ENCODE measurements around the gene NFIA.

Gene NFIA

DNA sequence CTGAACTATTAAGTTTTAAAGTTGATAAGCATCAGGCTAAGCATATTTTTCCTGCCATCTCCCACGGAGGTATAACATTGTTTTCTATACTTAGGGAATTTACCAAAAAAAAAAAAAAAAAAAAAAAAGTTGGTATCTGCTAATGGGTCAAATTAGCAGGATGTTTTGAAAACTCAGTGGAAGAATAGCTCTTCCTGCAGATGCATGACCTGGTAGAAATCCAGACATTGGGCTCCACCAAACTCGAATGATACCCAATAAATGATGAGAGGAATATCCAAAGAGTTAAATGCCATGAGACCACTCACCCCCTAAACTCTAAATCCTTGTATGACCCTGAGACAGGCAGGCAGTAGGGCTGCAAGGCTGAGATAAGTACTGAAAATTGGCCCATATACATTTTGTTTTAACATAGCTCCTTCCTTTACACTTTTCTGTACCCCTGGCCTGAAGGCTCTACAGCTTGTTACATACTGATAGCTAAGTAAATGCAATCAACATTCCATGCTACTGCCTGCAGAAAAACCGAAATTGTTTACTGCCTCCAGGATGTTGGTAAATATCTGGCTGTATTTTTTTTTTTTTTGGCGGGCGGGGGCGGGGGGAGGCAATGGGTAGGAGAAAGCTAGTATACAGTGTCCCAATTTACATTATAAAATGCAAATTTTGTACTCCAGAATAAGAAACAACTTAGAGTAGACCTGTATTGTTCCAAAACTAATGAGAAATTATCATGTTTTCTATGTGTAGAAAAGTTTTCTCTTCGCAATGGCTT is 57.6 kb downstream of the NFIA start:
- no peaks in the 10 kb centered on the region for H3K27me3 Mint-ChIP-seq
- H3K4me3 Mint-ChIP-seq, result no peak overlapping the region
- H3K27ac Mint-ChIP-seq, result no peak overlapping the region
- H3K9me3 Mint-ChIP-seq, result no peaks in the 10 kb centered on the region
- DNase-seq (no peak), ATAC-seq (replicated peaks) (no peak)
- peaks cover 0 to 3% of the 10 kb centered on the region in 2 donors for H3K4me1 Mint-ChIP-seq (ENCODE audit: low read depth in 2 of 2)
- peaks cover 3% of the 10 kb centered on the region for H3K36me3 Mint-ChIP-seq (ENCODE audit: insufficient read depth)

DNA sequence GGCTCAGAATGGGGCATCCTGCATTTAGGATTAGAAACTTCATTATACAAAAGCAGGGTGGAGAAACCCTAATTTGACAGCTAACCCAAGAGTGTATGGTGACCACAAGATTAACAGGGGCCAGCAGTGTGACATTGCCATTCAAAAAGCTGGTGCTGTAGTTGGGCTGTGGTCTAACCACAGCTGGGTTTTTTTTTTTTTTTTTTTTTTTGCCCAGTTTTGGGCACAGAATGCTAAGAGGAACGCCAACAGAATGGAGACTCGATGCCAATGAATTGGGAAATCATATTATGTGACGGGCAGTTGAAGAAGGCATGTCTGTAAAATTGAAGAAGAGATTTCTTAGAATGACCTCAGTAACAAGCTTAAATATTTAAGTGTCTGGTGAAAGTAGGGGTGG is 58.4 kb downstream of the NFIA start:
- ATAC-seq (replicated peaks) (peak; percentile 69), DNase-seq (no peak)
- H3K4me3 Mint-ChIP-seq, result no peak overlapping the region
- peaks cover 0 to 3% of the 10 kb centered on the region in 2 donors for H3K4me1 Mint-ChIP-seq (ENCODE audit: low read depth in 2 of 2)
- H3K27me3 Mint-ChIP-seq, result no peaks in the 10 kb centered on the region
- H3K9me3 Mint-ChIP-seq, result no peaks in the 10 kb centered on the region
- peaks cover 3% of the 10 kb centered on the region for H3K36me3 Mint-ChIP-seq (ENCODE audit: insufficient read depth)
- no peak overlapping the region for H3K27ac Mint-ChIP-seq

- ATAC-seq (replicated peaks) (no peak), DNase-seq (no peak)
- Mint-ChIP-seq H3K9me3 (no peaks in the 10 kb centered on the region), H3K27me3 (no peaks in the 10 kb centered on the region), H3K4me3 (no peak overlapping the region), H3K4me1 (ENCODE audit: low read depth in 2 of 2) (peaks cover 0 to 3% of the 10 kb centered on the region in 2 donors), H3K36me3 (ENCODE audit: insufficient read depth) (peaks cover 3% of the 10 kb centered on the region), H3K27ac (no peak overlapping the region)
Observed at GRCh38 chr1:61141288-61142042, 59.1 kb downstream of the NFIA start.

DNA sequence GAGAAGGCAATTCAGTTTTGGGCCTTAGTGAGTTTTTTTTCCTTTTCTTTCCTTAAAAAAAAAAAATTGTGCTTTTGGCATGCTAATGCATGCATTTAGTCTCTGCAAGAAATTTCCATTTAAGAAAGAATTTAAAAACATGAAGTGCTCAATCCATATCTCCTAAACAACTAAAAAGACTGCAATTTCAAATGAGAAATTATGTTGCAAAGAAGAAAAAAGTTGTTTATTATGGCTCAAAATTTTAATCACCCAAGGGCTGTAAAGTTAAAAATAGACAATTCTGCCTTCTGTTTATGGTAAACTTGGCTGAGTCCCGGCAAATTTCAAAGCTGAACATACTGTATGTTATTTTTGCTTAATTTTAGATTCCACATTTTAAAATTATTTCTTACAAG is 59.7 kb downstream of the NFIA start:
- Mint-ChIP-seq H3K9me3 (no peaks in the 10 kb centered on the region), H3K4me1 (ENCODE audit: low read depth in 2 of 2) (peaks cover 0 to 3% of the 10 kb centered on the region in 2 donors), H3K27ac (no peak overlapping the region), H3K36me3 (ENCODE audit: insufficient read depth) (peaks cover 3% of the 10 kb centered on the region), H3K27me3 (no peaks in the 10 kb centered on the region), H3K4me3 (no peak overlapping the region)
- DNase-seq (no peak), ATAC-seq (replicated peaks) (no peak)

DNA sequence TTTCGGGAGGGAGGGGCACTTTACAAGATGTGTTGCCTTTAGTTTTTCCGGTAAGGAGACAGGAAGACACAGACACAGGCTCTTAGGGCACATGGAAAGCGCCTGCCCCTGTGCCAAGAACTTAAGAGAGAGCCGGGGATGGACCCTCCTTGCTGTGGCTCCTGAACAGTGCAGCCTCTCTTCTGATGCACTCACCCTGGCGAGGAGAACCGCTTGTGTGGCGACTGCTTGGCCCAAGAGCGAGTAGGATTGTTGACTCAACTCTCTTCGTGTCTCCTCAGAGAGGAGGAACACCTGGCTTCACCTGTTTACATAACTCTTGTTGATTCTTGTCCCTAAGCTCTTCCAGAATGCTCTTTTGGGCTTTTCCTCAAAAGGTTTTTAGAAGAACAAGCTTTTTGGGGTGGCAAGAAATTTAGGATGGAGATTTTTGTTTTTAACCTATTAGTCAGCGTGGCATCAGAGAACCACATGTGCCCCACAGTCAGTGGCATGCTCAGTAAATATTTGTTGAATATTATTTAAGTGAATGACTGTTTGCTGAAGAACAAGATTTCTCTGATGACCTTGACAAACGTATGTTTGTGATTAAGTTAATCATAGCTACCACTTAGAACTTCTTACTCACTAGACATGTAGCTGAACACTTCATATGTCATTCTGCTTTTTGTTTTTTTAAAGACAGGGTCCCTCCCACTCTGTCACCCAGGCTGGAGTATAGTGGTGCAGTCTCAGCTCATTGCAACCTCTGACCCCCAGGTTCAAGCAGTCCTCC is 60.6 kb downstream of the NFIA start:
- no peak for DNase-seq
- Mint-ChIP-seq H3K9me3 (no peaks in the 10 kb centered on the region), H3K4me3 (no peak overlapping the region), H3K27ac (peak overlapping the region in 1 of 2 donors; percentile 13), H3K4me1 (ENCODE audit: low read depth in 2 of 2) (peaks cover 0 to 3% of the 10 kb centered on the region in 2 donors), H3K36me3 (ENCODE audit: insufficient read depth) (peaks cover 3% of the 10 kb centered on the region), H3K27me3 (no peaks in the 10 kb centered on the region)
- no peak for ATAC-seq (replicated peaks)

DNA sequence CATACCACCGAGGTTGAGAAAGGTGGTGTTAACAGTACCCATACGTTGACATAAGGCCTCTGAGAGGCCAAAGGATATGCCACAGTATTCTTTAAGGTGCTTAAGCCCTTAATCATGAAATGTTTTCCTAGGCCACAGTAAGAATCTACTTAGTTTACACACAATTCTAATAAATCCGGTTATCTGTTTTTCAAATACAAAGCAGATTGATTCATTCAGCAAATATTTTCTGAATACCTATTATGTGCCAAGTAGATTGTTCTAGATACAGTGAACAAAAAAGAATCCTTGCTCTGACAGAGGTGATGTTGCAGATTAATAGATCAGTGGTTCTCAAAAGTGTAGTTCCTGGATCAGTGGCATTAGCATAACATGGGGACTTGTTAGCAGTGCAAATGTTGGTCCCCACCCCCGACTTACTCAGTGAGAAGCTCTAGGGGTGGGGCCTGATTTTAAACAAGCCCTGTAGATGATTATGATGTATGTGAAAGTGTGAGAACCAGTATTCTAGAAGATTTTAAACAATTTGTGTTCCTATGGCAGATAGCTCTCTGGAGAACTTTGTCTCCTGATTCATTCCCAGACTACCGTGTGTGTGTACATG is 61.6 kb downstream of the NFIA start:
- H3K4me3 Mint-ChIP-seq, result no peak overlapping the region
- H3K4me1 Mint-ChIP-seq (ENCODE audit: low read depth in 2 of 2), result peaks cover under 1 to 3% of the 10 kb centered on the region in 2 donors
- H3K27ac Mint-ChIP-seq, result peak overlapping the region in 1 of 2 donors; percentile 13
- ATAC-seq (replicated peaks), result no peak
- no peaks in the 10 kb centered on the region for H3K27me3 Mint-ChIP-seq
- no peaks in the 10 kb centered on the region for H3K9me3 Mint-ChIP-seq
- peaks cover 3% of the 10 kb centered on the region for H3K36me3 Mint-ChIP-seq (ENCODE audit: insufficient read depth)
- DNase-seq, result no peak

DNA sequence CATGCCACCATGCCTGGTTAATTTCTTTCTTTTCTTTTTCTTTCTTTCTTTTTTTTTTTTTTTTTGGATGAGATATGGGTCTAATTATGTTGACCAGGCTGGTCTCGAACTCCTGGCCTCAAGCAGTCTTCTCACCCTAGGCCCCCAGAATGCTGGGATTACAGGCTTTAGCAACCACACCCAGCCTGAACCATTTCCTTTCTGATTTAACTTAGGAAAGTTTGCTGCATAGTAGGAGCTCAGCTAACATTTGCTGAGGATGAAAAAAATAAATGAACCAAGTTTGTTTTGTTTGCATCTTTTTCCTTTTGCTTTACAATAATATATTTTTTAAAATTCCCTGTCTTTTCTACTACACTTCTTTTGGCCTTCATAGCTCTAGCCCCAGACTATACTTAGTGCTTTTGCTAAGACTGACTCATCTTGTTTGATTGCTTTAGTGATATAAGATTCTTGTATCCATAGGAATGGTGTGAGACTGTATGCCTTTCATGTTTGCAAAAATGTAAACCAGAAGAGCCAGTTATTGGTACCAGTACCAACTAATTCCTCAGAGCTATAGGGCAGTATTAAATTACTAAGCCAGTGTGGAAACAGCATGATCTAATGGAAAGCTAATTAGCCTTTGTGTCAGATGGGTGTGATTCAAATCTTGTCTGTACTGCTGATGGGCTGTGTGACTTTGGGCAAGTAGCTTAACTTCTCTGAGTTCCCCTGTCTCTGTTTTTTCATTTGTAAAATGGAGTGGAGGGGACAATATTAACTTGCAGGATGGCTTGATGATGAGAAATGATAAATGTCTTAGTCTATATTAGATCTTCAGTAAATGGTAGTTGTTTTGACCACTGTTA is 66.9 kb downstream of the NFIA start:
- H3K4me3 Mint-ChIP-seq, result no peak overlapping the region
- no peaks in the 10 kb centered on the region for H3K27me3 Mint-ChIP-seq
- no peak overlapping the region for H3K27ac Mint-ChIP-seq
- DNase-seq, result no peak
- H3K36me3 Mint-ChIP-seq (ENCODE audit: insufficient read depth), result no peaks in the 10 kb centered on the region
- no peak for ATAC-seq (replicated peaks)
- H3K4me1 Mint-ChIP-seq (ENCODE audit: low read depth in 2 of 2), result peaks cover 2 to 4% of the 10 kb centered on the region in 2 donors
- H3K9me3 Mint-ChIP-seq, result no peaks in the 10 kb centered on the region

DNA sequence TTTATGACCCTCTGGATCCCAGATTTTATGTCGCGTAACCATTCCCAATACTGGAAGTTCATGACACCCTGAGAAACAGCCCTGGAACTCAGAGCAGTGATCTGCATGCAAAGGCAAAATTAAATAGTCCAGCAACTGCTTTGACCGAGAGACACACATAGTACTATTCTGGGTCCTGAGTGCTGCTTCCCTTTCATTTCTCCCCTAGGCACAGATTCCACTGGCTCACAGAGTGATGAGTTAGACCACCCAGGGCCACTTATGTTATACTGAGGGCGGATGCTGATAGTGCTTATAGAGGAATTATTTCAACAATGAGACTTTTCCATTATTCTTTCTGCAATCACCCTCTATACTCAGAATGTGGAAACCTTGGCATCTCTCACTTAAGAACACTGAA is 69.2 kb downstream of the NFIA start:
- Mint-ChIP-seq H3K9me3 (no peaks in the 10 kb centered on the region), H3K27me3 (no peaks in the 10 kb centered on the region), H3K4me1 (ENCODE audit: low read depth in 2 of 2) (peaks cover 2 to 4% of the 10 kb centered on the region in 2 donors), H3K4me3 (no peak overlapping the region), H3K36me3 (ENCODE audit: insufficient read depth) (no peaks in the 10 kb centered on the region), H3K27ac (no peak overlapping the region)
- DNase-seq (no peak), ATAC-seq (replicated peaks) (no peak)

- no peak for DNase-seq
- no peaks in the 10 kb centered on the region for H3K9me3 Mint-ChIP-seq
- no peak for ATAC-seq (replicated peaks)
- H3K4me3 Mint-ChIP-seq, result no peak overlapping the region
- no peaks in the 10 kb centered on the region for H3K36me3 Mint-ChIP-seq (ENCODE audit: insufficient read depth)
- H3K4me1 Mint-ChIP-seq (ENCODE audit: low read depth in 2 of 2), result peaks cover 2 to 5% of the 10 kb centered on the region in 2 donors
- H3K27me3 Mint-ChIP-seq, result no peaks in the 10 kb centered on the region
- H3K27ac Mint-ChIP-seq, result no peak overlapping the region
Observed at GRCh38 chr1:61152066-61152465, 69.7 kb downstream of the NFIA start.

- H3K27ac Mint-ChIP-seq, result no peak overlapping the region
- no peak for ATAC-seq (replicated peaks)
Observed at GRCh38 chr1:61152469-61153105, 70.2 kb downstream of the NFIA start.

DNA sequence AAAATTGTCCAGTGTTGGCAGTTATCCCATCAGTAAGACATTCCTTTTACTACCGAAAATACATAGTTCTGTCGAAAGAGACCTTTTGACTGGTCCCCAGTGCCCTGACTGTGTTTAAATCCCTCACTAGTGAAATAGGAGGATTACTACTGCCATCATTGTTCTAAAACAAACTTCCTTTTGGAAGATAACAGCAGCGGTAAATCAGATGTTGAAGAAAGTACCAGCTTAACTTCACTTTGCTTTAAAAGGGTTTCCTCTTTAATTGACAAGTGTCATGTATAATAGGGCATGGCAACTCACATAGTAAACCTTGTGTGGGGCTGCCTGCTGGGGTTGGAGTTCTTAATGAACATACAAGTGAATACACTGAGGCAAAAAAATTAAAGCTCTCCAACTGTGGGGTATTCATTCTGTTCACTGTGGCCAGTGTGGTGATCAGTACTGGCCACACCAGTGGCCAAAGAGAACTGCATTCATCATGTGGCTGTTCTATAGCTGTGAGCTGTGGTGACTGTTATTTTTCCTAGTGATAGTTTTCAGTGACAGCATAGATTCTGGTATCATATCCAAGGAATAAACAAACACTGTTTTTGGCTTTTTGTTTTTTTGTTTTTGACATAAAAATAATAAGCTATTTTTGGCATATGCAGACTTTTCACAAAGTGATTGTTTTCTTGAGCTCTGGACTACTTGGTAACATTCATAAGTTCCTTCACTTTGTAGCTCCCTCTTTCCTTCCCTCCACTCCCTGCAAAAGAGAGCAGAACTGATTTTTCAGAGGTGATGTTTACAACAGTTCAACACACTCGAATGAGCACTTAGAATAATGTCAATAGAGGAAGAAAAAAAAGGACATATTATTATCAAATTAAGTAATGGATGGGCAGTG is 74.5 kb downstream of the NFIA start:
- H3K27me3 Mint-ChIP-seq, result no peaks in the 10 kb centered on the region
- ATAC-seq (replicated peaks) (no peak), DNase-seq (no peak)
- H3K4me1 Mint-ChIP-seq (ENCODE audit: low read depth in 2 of 2), result peaks cover 5 to 18% of the 10 kb centered on the region in 2 donors
- H3K27ac Mint-ChIP-seq, result peak overlapping the region in 1 of 2 donors; percentile 83
- H3K36me3 Mint-ChIP-seq (ENCODE audit: insufficient read depth), result no peaks in the 10 kb centered on the region
- H3K9me3 Mint-ChIP-seq, result no peaks in the 10 kb centered on the region
- H3K4me3 Mint-ChIP-seq, result no peak overlapping the region

More at GRCh38 chr1:61152469-61153105, 70.2 kb downstream of the NFIA start:
- Mint-ChIP-seq H3K4me3 (no peak overlapping the region), H3K27me3 (no peaks in the 10 kb centered on the region), H3K9me3 (no peaks in the 10 kb centered on the region), H3K4me1 (ENCODE audit: low read depth in 2 of 2) (peaks cover 4 to 10% of the 10 kb centered on the region in 2 donors), H3K36me3 (ENCODE audit: insufficient read depth) (no peaks in the 10 kb centered on the region)
- DNase-seq, result no peak
